Measurements from ENCODE around the gene MED25.

DNA sequence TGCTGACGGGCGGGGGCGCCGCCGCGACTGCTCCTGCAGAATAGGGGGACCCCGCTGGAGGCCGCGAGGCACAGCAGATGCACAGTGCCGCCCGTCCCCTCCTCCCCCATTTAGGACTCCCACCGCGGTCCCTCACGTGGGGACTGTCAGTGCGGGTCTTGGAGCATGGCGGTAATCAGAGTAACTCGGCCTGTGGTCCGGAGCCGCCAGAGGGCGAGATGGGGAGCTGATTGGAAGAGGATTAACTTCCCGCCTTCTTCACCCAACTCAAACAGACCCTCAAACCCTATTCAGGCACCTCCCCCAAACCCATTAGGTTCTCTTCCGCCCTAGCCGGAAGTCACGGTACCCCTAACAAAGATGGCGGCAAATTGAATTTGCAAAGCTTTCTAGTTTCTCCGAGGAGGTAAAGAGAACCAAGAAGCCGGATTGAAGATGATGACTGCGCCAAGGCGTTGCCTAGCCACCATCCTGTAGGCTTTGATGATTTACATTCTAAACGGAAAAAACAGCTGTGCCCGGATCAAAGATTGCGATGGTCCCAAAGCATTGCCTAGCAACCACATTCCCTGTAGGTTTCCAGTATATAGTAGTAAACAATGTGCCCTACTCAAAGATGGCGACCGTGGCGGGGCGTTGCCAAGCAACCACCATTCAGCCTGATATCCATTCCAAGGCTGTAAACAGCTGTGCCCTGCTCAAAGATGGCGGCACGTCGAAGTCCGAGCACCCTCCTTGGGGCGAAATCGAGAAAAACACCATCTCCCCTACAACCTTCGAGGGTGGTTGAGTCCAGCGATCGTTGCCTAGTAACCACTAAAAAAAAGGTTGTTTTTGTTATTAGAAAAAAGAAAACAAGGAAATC is 4.9 kb upstream of the MED25 start, which contains the start of gene FUZ:
- TF ChIP-seq, protein P1, sequence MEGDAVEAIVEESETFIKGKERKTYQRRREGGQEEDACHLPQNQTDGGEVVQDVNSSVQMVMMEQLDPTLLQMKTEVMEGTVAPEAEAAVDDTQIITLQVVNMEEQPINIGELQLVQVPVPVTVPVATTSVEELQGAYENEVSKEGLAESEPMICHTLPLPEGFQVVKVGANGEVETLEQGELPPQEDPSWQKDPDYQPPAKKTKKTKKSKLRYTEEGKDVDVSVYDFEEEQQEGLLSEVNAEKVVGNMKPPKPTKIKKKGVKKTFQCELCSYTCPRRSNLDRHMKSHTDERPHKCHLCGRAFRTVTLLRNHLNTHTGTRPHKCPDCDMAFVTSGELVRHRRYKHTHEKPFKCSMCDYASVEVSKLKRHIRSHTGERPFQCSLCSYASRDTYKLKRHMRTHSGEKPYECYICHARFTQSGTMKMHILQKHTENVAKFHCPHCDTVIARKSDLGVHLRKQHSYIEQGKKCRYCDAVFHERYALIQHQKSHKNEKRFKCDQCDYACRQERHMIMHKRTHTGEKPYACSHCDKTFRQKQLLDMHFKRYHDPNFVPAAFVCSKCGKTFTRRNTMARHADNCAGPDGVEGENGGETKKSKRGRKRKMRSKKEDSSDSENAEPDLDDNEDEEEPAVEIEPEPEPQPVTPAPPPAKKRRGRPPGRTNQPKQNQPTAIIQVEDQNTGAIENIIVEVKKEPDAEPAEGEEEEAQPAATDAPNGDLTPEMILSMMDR (IDR thresholded peaks at IDR 0.05; ENCODE audit: poor library complexity, severe bottlenecking), result peak; percentile 63
- peak; percentile 67 for TF ChIP-seq POLR2AphosphoS5 (IDR thresholded peaks at IDR 0.05)
